AG09309 (cell line): ENCODE data around the gene FOXP1.

ENCODE experiments used
- DNase-seq: peaks from one replicate; pipeline ENCODE4 v3.0.0-alpha.2; 2010; ENCODE audit warnings: low read depth
- H3K4me3 ChIP-seq: 2 replicates; pipeline ENCODE4 v1.5.1; 2011; ENCODE audit warnings: mild to moderate bottlenecking, low read depth, low read length, moderate library complexity; ENCODE audit not compliant: control insufficient read depth
- CTCF ChIP-seq: IDR thresholded peaks from 2 replicates; pipeline ENCODE4 v1.5.1; 2011; ENCODE audit warnings: mild to moderate bottlenecking, low read depth, low read length, inconsistent platforms; ENCODE audit not compliant: insufficient read depth, control insufficient read depth; ENCODE audit errors: missing control alignments

The FOXP1 gene

GRCh38 chr3:71348831-71349230 lies 234.7 kb downstream of the FOXP1 start:
- H3K4me3 ChIP-seq: no peak overlapping the region
- no peak for TF ChIP-seq CTCF
- DNase-seq: no peak

DNA sequence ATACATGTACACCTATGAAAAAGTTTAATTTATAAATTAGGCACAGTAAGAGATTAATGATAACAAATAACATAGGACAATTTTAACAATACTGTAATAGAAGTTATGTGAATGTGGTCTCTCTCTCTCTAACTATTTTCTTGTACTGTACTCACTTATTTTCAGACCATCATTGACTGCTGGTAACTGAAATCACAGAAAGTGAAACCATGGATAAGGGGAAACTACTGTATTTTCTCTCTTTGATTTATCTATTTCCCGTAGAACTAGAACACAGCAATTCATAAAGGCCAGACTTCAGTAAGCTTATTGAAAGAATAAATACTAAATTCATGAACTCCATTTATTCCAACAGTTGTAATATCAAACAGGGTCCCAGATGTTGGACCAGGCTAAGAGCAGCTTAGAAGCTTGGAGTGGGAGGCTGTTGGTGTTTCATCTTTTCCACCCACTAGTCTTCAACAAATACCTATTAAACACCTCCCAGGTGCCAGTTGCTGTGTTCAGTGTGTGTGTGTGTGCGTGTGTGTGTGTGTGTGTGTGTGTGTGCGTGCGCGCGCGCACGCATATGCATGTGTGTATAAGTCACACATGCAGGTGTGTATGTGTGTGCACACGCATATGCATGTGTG lies 235.4 kb downstream of the FOXP1 start:
- H3K4me3 ChIP-seq: no peak overlapping the region
- no peak for TF ChIP-seq CTCF
- no peak for DNase-seq

DNA sequence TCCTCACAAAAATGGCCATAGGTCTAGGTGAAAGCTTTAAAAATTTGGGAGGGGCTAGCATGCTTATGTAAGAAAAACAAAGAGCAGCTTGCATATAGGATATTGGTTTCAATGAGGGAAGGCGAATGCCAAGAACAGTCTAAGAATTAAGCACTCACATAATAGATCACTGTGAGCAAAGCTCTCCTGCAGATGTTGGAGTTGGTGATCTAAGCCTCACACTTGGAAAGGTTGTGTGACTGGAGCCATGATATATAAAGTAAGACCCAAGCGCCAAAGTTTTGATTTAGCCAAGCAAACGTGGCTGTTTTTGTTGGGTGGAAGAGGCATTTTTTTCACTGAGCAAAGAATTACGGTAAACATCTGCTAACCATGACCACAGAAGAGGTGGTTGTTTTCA lies 237.5 kb downstream of the FOXP1 start:
- H3K4me3 ChIP-seq: no peak overlapping the region
- DNase-seq: no peak
- TF ChIP-seq CTCF: no peak

GRCh38 chr3:71345429-71346040 lies 238.0 kb downstream of the FOXP1 start:
- no peak for TF ChIP-seq CTCF
- DNase-seq: peak; percentile 21
- H3K4me3 ChIP-seq: no peak overlapping the region

DNA sequence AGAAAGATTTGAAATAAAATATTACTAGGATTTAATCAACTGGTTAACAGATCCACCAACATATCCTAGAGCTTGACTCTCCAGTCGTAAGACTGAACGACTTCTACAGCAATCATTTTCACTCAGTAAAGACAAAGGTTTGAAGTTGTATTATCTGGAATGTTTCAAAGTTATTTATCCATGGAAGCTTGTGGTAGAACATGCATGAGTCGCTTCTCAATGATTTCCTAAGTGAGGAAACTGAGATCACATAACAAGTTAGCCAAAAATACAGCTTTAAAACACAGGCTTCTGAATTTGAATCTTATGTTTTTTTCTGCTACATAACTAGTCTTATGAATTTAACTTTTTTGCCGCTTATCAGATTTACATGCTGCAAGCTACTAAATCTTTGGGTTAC lies 241.8 kb downstream of the FOXP1 start:
- no peak overlapping the region for H3K4me3 ChIP-seq
- peak; percentile 49 for DNase-seq
- TF ChIP-seq CTCF: no peak

GRCh38 chr3:71339049-71339448 lies 244.5 kb downstream of the FOXP1 start:
- TF ChIP-seq CTCF: no peak
- no peak for DNase-seq
- no peak overlapping the region for H3K4me3 ChIP-seq
